OCI-LY7 (cell line): Measurements from ENCODE around the gene ANKRD63. TPM values are rescaled to one million over a fixed set of nuclear protein-coding genes. Genes with fewer than 3 reads are reported as not detected.

Experiments used
- BruUV-seq: library from RNA; stranded (reverse); fragments of 400-500 nt; replicated peaks from 2 replicates; lab custom pipeline; 2021; lab: Mats Ljungman, UMichigan
- CTCF ChIA-PET: fragments of 300-600 bp; sonication (Branson Sonifier 250); formaldehyde crosslinking; loops from one replicate; lab custom pipeline; 2022; ENCODE audit warnings: antibody characterized with exemption; ENCODE audit not compliant: unreplicated experiment; lab: Charles Lee
- POLR2A ChIA-PET: fragments of 300-600 bp; sonication (Branson Sonifier 250); formaldehyde crosslinking; loops from one replicate; lab custom pipeline; 2022; ENCODE audit warnings: antibody characterized with exemption; lab: Charles Lee
- DNase-seq: peaks from one replicate; pipeline ENCODE4 v3.0.0-alpha.2; 2015; ENCODE audit warnings: low spot score
- H2AFZ ChIP-seq: fragments of 200-600 bp; sonication (generic), shearing (Covaris generic); 2 replicates; pipeline ENCODE4 v1.6.1; 2014; ENCODE audit warnings: mild to moderate bottlenecking, antibody characterized with exemption, low read length, moderate library complexity
- H3K27ac ChIP-seq: fragments of 200-600 bp; sonication (generic); 2 replicates; pipeline ENCODE4 v1.5.1; 2014; ENCODE audit warnings: mixed run types, low read depth, mild to moderate bottlenecking, moderate library complexity, low read length, inconsistent platforms; ENCODE audit not compliant: poor library complexity, severe bottlenecking
- H3K36me3 ChIP-seq: fragments of 200-600 bp; sonication (generic); 2 replicates; pipeline ENCODE4 v1.6.1; 2014; ENCODE audit warnings: mild to moderate bottlenecking, antibody characterized with exemption, low read length, moderate library complexity, mixed read lengths; ENCODE audit not compliant: insufficient read depth
- H3K4me1 ChIP-seq: fragments of 200-600 bp; sonication (generic); 2 replicates; pipeline ENCODE4 v1.5.1; 2014; ENCODE audit warnings: mild to moderate bottlenecking, low read length; ENCODE audit not compliant: insufficient read depth, poor library complexity, severe bottlenecking
- H3K4me2 ChIP-seq: fragments of 200-600 bp; sonication (generic); 2 replicates; pipeline ENCODE4 v1.6.1; 2014; ENCODE audit warnings: mild to moderate bottlenecking, low read length
- H3K4me3 ChIP-seq: fragments of 200-600 bp; sonication (generic); 2 replicates; pipeline ENCODE4 v1.5.1; 2014; ENCODE audit warnings: mild to moderate bottlenecking, low read depth, low read length; ENCODE audit not compliant: poor library complexity, severe bottlenecking
- H3K79me2 ChIP-seq: fragments of 200-600 bp; sonication (generic); 2 replicates; pipeline ENCODE4 v1.6.1; 2016; ENCODE audit warnings: low read depth, mild to moderate bottlenecking, low read length, moderate library complexity, mixed read lengths; ENCODE audit not compliant: insufficient read depth
- H3K9me2 ChIP-seq: fragments of 200-600 bp; sonication (generic); 2 replicates; pipeline ENCODE4 v1.6.1; 2016; ENCODE audit warnings: mild to moderate bottlenecking, low read length, mixed read lengths; ENCODE audit not compliant: insufficient read depth
- H3K9me3 ChIP-seq: fragments of 200-600 bp; sonication (generic); 2 replicates; pipeline ENCODE4 v1.6.1; 2014; ENCODE audit warnings: mild to moderate bottlenecking, mixed run types, low read length, mixed read lengths
- H4K20me1 ChIP-seq: fragments of 200-600 bp; sonication (generic); 2 replicates; pipeline ENCODE4 v1.6.1; 2014; ENCODE audit warnings: mild to moderate bottlenecking, antibody characterized with exemption, low read length, moderate library complexity, mixed read lengths; ENCODE audit not compliant: insufficient read depth
- CTCF ChIP-seq: fragments of 200-600 bp; sonication (generic); conservative IDR thresholded peaks from 2 replicates; pipeline ENCODE4 v1.5.1; 2014; ENCODE audit warnings: mild to moderate bottlenecking, antibody characterized with exemption, low read length, moderate library complexity, mixed read lengths
- EZH2phosphoT487 ChIP-seq: fragments of 200-600 bp; sonication (generic); IDR thresholded peaks from 2 replicates; pipeline ENCODE4 v1.6.1; 2018; ENCODE audit warnings: low read depth, borderline replicate concordance, mild to moderate bottlenecking, mixed run types, antibody characterized with exemption, low read length, moderate library complexity, mixed read lengths
- intact Hi-C: fragments of 100-400 bp; cut with micrococcal nuclease; formaldehyde crosslinking; loops from one replicate; pipeline ENCODE4 v1.10.0; 2022; ENCODE audit not compliant: unreplicated experiment
- total RNA-seq, 2 experiments: library from RNA; depleted of rRNA in 1 of 2; stranded (reverse); fragments of >200 nt in 1 of 2; shearing (Covaris generic) in 1 of 2; gene quantifications; 2 replicates each; pipeline ENCODE4 v1.2.3, GENCODE V29; 2014 to 2022

Gene ANKRD63
- total RNA-seq, 2 experiments from 2014 or later = not detected

- CTCF ChIA-PET = no interaction called here
- no peak overlapping the region for H3K4me3 ChIP-seq
- H3K9me2 ChIP-seq = no peaks in the 10 kb centered on the region
- no peak overlapping the region for H3K4me2 ChIP-seq
- H3K27ac ChIP-seq = no peak overlapping the region
- peaks cover 7% of the 10 kb centered on the region for H3K4me1 ChIP-seq
- intact Hi-C loops = no loop called here
- no peaks in the 10 kb centered on the region for H3K79me2 ChIP-seq
- H4K20me1 ChIP-seq = no peaks in the 10 kb centered on the region
- no peak overlapping the region for H2AFZ ChIP-seq
- BruUV-seq = no TSS peak
- H3K9me3 ChIP-seq = no peaks in the 10 kb centered on the region
- H3K36me3 ChIP-seq = no peaks in the 10 kb centered on the region
- no peak for DNase-seq
- POLR2A ChIA-PET = no interaction called here
- TF ChIP-seq EZH2phosphoT487 (no peak), CTCF (no peak)
Measured at GRCh38 chr15:40290918-40291574, 8.2 kb upstream of the ANKRD63 start.

GRCh38 chr15:40290545-40290917 is 7.7 kb upstream of the ANKRD63 start:
- Histone ChIP-seq H3K4me2 (no peak overlapping the region), H3K9me3 (no peaks in the 10 kb centered on the region), H4K20me1 (no peaks in the 10 kb centered on the region), H3K27ac (no peak overlapping the region), H3K4me3 (no peak overlapping the region), H3K79me2 (no peaks in the 10 kb centered on the region), H2AFZ (no peak overlapping the region), H3K4me1 (peaks cover 7% of the 10 kb centered on the region), H3K9me2 (no peaks in the 10 kb centered on the region), H3K36me3 (no peaks in the 10 kb centered on the region)
- no peak for DNase-seq
- POLR2A ChIA-PET = interaction anchor here (1.3 kb wide), 1 partner anchor 11 kb away, joined by 4 read pairs; no protein-coding TSS in a partner anchor
- no TSS peak for BruUV-seq
- CTCF ChIA-PET = no interaction called here
- TF ChIP-seq EZH2phosphoT487 (no peak), CTCF (no peak)
- intact Hi-C loops = no loop called here

- Histone ChIP-seq H3K9me3 (no peaks in the 10 kb centered on the region), H3K79me2 (no peaks in the 10 kb centered on the region), H3K4me3 (no peak overlapping the region), H3K9me2 (no peaks in the 10 kb centered on the region), H4K20me1 (no peaks in the 10 kb centered on the region), H3K4me2 (no peak overlapping the region), H2AFZ (no peak overlapping the region), H3K36me3 (no peaks in the 10 kb centered on the region), H3K4me1 (peaks cover 7% of the 10 kb centered on the region), H3K27ac (no peak overlapping the region)
- DNase-seq = no peak
- no peak for TF ChIP-seq CTCF
- TF ChIP-seq EZH2phosphoT487 = no peak
- CTCF ChIA-PET = interaction anchor here (0.7 to 0.9 kb wide), 2 partner anchors 15 to 33 kb away, joined by 3 read pairs; no protein-coding TSS in a partner anchor
- intact Hi-C loops = no loop called here
- no TSS peak for BruUV-seq
- POLR2A ChIA-PET = interaction anchor here (0.6 to 1.3 kb wide), 2 partner anchors 12 to 250 kb away, joined by 4 to 5 read pairs; no protein-coding TSS in a partner anchor
Measured at GRCh38 chr15:40289140-40289775, 6.4 kb upstream of the ANKRD63 start.
